ENCODE measurements around the gene MED10.

MED10 gene

DNA sequence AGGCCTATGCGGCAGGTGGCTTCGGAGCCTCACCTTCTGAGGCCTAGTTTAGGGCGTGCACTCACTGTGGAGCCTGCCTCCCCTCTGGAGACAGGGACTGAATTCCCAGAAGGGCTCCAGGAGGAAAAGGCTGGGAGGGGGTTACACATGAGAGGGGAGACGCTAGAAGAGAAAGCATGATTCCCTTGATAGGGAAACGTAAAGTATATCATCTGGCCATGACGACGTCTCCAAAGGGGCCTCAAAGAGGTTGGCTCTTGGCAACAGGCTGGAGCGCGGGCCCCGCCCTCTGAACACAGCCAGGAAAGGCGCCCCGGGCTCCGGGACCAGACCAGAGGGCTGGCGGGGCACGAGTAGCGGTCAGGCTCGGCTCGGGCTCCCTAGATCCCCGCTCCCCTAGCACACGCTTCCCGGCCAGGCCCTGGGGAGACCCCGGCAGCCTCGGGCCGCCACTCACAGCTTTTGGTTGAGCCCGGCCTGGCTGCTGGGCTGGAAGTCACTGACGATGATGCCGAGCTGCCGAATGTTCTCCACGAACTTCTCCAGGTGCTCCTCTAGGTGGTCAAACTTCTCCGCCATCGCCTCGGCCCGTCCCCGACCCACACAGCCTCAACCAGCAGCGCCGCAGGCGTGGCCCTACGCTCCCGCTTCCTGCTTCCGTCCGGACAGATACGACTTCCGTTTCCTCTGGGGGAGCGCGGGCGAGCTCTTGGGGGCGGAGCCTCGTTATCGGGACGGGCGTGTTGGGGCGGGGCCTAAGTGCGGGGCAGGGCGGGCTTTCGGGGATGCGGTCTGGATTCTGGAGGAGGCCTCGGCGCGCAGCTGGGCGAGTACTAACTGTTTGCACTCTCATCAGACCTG, at the start of gene MED10:
MED10 (minus strand) TSS at position 643 of the 861 bp plus-strand sequence; CDS start at position 579, 64 bp downstream.
- peak; percentile 68 for DNase-seq

DNA sequence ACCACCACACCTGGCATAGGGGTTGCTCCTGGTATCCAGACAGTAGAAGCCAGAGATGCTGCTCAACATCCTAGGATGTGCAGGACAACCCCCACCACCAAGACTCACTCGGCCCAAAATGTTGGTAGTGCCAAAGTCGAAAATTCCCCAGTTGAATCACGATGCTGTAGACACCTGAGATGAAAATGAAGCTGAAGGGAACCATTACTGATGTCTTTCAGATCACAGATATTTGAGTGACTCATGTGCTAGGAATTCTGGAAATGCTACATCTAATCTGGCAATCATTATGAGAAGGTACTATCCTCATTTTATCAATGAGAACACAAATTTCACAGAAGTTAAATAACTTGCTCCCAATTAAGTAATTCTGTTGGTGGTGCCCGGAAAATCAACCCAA, 49.3 kb upstream of the MED10 start:
- no peak for DNase-seq

DNA sequence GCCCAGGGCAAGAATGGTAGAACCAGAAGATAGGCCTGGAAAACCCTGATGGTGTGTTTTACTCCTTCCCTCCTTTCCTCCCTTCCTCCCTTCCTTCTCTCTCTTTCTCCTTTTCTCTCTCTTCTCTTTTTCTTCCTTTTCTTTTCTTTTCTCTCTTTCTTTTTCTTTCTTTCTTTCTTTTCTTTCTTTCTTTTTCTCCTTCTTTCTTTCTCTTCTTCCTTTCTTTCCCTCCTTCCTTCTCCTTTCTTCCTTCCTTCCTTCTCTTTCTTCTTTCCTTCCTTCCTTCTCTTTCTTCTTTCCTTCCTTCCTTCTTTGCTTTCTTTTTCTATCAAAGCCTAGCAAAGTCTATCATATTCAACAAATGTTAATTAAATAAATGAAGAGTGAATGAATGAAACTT, 46.4 kb upstream of the MED10 start:
- no peak for DNase-seq

- peak; percentile 64 for DNase-seq
These were observed 45.8 kb upstream of the MED10 start for GRCh38 chr5:6424110-6424659.

DNA sequence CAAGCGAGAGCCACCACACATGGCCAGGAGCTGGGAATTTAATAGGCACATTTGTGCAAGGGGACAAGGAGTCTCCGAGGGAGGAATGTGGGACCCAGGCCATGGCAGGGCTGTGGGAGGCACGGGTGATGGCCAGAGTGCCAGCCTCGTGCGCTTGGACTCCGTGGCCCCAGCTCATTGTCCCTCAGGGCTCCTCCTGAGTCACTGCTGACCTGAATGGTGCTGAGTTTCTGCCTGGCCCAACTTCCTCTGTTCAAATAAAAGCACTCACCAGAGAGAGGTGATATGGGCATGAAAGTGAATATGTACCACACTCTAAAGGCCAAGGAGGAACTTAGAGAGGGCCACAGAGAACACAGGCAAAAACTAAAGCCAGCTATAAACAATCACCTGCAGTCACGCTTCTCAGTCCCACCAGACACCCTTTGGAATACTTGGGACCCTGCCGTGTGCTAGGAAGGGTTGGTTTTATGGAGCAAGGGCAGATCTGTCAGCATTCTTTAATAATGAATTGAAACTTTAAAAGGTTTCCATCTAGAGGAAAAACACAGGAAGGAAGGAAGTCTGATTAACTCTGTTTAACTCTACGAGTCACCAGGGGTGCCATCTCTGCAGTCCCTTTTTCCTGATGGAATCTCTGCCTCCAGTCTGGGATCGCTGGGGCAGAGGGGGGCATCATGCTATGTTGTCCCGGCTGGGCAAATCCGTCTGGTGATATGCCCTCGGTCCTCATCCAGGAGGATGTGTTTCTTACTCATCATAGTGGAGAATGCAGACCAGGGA, 45.2 kb upstream of the MED10 start:
- no peak for DNase-seq

- DNase-seq, result peak; percentile 74
These were observed 41.0 kb upstream of the MED10 start for GRCh38 chr5:6419340-6419852.

- DNase-seq, result no peak
These were observed 40.4 kb upstream of the MED10 start for GRCh38 chr5:6418679-6419276.

DNA sequence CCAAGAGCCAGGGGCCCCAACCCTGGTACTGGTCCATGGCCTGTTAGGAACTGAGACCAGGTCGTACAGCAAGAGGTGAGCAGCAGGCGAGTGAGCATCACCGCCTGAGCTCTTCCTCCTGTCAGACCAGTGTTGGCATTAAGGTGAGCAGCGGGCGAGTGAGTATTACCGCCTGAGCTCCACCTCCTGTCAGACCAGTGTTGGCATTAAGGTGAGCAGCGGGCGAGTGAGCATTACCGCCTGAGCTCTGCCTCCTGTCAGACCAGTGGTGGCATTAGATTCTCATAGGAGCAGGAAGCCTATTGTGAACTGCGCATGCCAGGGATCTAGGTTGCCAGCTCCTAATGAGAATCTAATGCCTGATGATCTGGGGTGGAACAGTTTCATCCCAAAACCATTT, 39.3 kb upstream of the MED10 start:
- DNase-seq, result no peak

DNA sequence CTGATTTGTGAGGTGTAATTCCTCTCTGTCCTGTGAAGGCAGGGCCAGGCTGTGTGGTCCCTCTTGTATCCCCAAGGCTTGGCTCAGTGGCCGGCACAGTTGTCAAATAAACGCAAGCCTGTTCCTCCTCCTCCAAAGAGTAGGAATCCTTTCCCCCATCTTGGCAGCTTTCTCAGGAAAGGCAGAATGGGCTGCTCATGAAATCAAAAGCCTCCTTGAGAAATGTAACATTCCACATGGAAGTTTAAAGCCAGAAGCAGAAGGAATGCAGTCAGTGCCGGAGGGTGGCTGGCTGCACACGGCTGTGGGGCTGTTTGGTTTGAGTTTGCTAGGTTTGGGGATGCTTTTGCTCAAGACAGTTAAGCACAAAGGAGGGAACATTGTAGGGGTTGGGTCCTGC, 34.5 kb upstream of the MED10 start:
- DNase-seq, result no peak

DNA sequence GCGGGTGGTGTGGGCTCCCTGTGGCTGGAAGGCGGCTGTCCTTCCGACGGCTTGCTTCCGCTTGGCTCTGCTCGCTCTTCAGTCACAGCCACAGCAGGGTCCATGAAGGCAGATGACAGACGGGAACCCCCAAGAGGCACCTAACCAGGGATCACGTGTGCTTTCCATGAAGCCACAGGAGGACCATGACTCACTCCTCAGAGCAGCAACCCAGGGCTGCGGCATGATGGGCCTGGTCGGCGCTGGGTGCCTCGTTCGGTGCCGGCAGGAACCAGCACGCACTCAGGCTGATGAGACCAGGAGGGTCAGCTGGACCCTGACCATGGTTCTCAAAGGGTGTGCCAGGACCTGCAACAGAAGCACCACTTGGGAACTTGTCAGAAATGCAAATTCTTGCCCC, 32.8 kb upstream of the MED10 start:
- no peak for DNase-seq

GRCh38 chr5:6410421-6410820, 32.1 kb upstream of the MED10 start:
- no peak for DNase-seq

DNA sequence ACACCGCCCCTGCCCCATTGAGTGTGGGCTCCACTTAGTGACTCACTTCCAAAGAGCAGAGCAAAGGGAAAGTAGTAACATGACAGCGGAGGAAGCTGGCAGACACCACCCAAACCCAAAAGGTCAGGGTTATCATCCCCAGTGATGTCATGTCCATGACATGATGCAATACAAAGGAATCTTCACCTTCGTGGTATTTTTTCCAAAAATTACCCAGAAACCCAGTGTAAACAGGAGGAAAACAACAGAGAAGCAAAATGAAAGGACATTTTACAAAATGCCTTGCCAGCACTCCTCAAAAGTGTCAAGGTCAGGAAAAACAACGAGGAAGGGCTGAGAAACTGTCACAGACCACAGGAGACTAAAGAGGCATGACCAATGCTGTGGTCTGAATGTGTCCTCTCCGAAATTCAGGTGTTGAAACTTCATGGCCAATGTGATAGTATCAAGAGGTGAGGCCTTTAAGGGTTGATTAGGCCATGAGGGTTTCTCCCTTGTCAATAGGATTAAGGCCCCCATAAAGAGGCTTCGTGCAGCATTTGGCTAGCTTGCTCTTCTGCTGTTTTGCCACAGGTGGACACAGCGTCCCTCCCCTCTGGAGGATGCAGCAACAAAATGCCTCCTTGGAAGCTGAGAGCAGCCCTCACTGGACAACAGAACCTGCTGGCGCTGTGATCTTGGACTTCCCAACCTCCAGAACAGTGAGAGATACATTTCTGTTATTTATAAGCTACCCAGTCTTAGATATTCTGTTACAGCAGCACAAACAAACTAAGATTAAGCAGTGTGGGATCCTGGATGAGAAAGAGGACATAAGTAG, 30.5 kb upstream of the MED10 start:
- DNase-seq, result no peak

GRCh38 chr5:6408260-6408596, 29.9 kb upstream of the MED10 start:
- no peak for DNase-seq

DNA sequence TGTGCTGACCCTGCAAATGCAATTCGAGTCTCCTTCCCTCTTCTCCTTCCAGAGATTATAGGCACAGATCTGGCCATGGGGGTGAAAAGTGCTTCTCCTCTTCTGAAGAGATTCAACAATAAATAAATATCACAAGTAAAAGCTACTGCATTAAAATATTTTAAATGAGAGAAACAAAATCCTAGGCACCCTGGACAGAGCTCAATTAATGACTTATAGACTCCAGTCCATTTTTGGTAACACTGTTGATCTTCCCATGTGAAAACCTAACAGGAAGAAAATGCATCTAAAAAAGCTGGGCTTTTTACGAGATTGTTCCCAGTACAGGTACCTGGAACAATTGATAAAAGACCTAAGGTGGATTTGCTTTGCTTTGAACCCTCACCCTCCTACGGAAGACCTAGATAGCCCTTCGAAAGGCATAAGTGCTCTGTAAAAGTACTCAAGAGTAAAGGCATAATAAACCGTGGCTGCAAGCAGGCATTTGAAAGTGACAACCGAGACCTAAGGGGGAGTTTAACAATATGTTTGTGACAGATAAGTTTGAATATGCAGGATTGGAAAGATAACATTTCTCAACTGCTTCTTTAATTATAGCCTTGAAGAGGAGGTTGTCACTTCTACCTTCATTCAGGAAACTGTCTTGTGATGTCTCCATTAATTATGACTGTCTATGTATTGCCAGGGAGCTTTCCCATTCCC, 29.4 kb upstream of the MED10 start:
- no peak for DNase-seq

DNA sequence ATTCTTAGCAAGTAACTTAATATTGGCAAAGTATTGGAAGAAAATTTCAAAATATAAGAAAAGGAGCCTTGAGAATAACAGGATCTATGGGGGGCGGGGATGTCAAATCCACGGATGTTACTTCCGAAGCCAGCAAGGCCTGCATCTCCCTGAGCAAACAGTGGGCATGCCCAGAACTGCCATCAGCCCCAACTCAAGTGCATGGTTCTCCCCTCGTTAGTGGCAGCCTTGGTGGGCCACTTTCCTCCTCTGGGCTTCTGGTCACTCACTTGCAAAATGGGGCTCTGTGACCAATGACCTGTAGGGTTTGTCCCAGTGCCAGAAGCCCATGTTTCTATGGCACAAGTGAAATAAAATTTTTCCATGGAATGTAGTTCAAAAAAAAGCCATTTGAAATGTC, 27.2 kb upstream of the MED10 start:
- DNase-seq, result no peak

- no peak for DNase-seq
These were observed 25.8 kb upstream of the MED10 start for GRCh38 chr5:6404129-6404528.

DNA sequence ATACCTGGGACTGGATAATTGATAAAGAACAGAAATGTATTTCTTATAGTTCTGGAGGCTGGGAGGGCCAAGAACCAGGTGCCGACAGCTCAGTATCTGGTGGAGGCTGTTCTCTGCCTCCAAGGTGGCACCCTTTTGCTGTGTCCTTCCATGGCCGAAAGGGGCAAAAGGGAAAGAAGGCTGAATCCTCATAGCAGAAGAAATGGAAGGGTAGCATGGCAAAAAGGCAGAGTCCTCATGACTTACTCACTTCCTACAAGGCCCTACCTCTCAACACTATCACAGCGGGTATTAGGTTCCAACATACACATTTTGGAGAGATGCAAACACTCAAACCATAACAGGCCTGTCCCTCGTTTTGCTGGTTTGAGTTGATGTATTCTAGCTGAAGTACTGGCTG, 25.1 kb upstream of the MED10 start:
- peak; percentile 27 for DNase-seq

DNA sequence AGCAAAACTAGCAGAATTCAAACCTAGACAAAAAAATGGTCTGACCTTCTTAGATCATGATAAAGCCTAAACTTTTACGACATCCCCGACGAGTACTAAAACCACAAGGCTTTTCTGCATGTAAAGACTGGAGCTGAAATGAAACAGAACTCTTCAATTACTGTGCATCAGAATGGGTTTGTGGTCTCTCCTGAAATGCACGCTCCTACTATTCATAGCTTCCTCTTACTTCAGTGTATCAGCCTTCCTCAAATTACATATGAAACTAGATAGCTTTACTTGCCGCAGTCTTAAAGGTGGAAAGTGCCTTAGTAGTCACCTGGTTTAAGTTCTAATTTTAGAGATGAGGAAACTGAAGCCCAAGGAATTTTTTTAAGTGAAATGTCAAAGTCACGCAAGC, 24.6 kb upstream of the MED10 start:
- no peak for DNase-seq

GRCh38 chr5:6401410-6401809, 23.1 kb upstream of the MED10 start:
- no peak for DNase-seq

- DNase-seq, result no peak
These were observed 21.9 kb upstream of the MED10 start for GRCh38 chr5:6399980-6400910.
